OCI-LY7 (cell line): ENCODE data around the gene PHF5A. TPM values are rescaled to one million over a fixed set of nuclear protein-coding genes. Genes with fewer than 3 reads are reported as not detected.

Experiments used
- BruUV-seq: library from RNA; stranded (reverse); fragments of 400-500 nt; replicated peaks from 2 replicates; lab custom pipeline; 2021; lab: Mats Ljungman, UMichigan
- CTCF ChIA-PET: fragments of 300-600 bp; sonication (Branson Sonifier 250); formaldehyde crosslinking; loops from one replicate; lab custom pipeline; 2022; ENCODE audit warnings: antibody characterized with exemption; ENCODE audit not compliant: unreplicated experiment; lab: Charles Lee
- POLR2A ChIA-PET: fragments of 300-600 bp; sonication (Branson Sonifier 250); formaldehyde crosslinking; loops from one replicate; lab custom pipeline; 2022; ENCODE audit warnings: antibody characterized with exemption; lab: Charles Lee
- DNase-seq: peaks from one replicate; pipeline ENCODE4 v3.0.0-alpha.2; 2015; ENCODE audit warnings: low spot score
- H2AFZ ChIP-seq: fragments of 200-600 bp; sonication (generic), shearing (Covaris generic); 2 replicates; pipeline ENCODE4 v1.6.1; 2014; ENCODE audit warnings: mild to moderate bottlenecking, antibody characterized with exemption, low read length, moderate library complexity
- H3K27ac ChIP-seq: fragments of 200-600 bp; sonication (generic); 2 replicates; pipeline ENCODE4 v1.5.1; 2014; ENCODE audit warnings: mixed run types, low read depth, mild to moderate bottlenecking, moderate library complexity, low read length, inconsistent platforms; ENCODE audit not compliant: poor library complexity, severe bottlenecking
- H3K36me3 ChIP-seq: fragments of 200-600 bp; sonication (generic); 2 replicates; pipeline ENCODE4 v1.6.1; 2014; ENCODE audit warnings: mild to moderate bottlenecking, antibody characterized with exemption, low read length, moderate library complexity, mixed read lengths; ENCODE audit not compliant: insufficient read depth
- H3K4me1 ChIP-seq: fragments of 200-600 bp; sonication (generic); 2 replicates; pipeline ENCODE4 v1.5.1; 2014; ENCODE audit warnings: mild to moderate bottlenecking, low read length; ENCODE audit not compliant: insufficient read depth, poor library complexity, severe bottlenecking
- H3K4me2 ChIP-seq: fragments of 200-600 bp; sonication (generic); 2 replicates; pipeline ENCODE4 v1.6.1; 2014; ENCODE audit warnings: mild to moderate bottlenecking, low read length
- H3K4me3 ChIP-seq: fragments of 200-600 bp; sonication (generic); 2 replicates; pipeline ENCODE4 v1.5.1; 2014; ENCODE audit warnings: mild to moderate bottlenecking, low read depth, low read length; ENCODE audit not compliant: poor library complexity, severe bottlenecking
- H3K79me2 ChIP-seq: fragments of 200-600 bp; sonication (generic); 2 replicates; pipeline ENCODE4 v1.6.1; 2016; ENCODE audit warnings: low read depth, mild to moderate bottlenecking, low read length, moderate library complexity, mixed read lengths; ENCODE audit not compliant: insufficient read depth
- H3K9me2 ChIP-seq: fragments of 200-600 bp; sonication (generic); 2 replicates; pipeline ENCODE4 v1.6.1; 2016; ENCODE audit warnings: mild to moderate bottlenecking, low read length, mixed read lengths; ENCODE audit not compliant: insufficient read depth
- H3K9me3 ChIP-seq: fragments of 200-600 bp; sonication (generic); 2 replicates; pipeline ENCODE4 v1.6.1; 2014; ENCODE audit warnings: mild to moderate bottlenecking, mixed run types, low read length, mixed read lengths
- H4K20me1 ChIP-seq: fragments of 200-600 bp; sonication (generic); 2 replicates; pipeline ENCODE4 v1.6.1; 2014; ENCODE audit warnings: mild to moderate bottlenecking, antibody characterized with exemption, low read length, moderate library complexity, mixed read lengths; ENCODE audit not compliant: insufficient read depth
- EZH2phosphoT487 ChIP-seq: fragments of 200-600 bp; sonication (generic); IDR thresholded peaks from 2 replicates; pipeline ENCODE4 v1.6.1; 2018; ENCODE audit warnings: low read depth, borderline replicate concordance, mild to moderate bottlenecking, mixed run types, antibody characterized with exemption, low read length, moderate library complexity, mixed read lengths
- intact Hi-C: fragments of 100-400 bp; cut with micrococcal nuclease; formaldehyde crosslinking; loops from one replicate; pipeline ENCODE4 v1.10.0; 2022; ENCODE audit not compliant: unreplicated experiment
- total RNA-seq, 2 experiments: library from RNA; depleted of rRNA in 1 of 2; stranded (reverse); fragments of >200 nt in 1 of 2; shearing (Covaris generic) in 1 of 2; gene quantifications; 2 replicates each; pipeline ENCODE4 v1.2.3, GENCODE V29; 2014 to 2022
- TF ChIP-seq, protein P1 (sequence below): fragments of 200-600 bp; sonication (generic); conservative IDR thresholded peaks from 2 replicates; pipeline ENCODE4 v1.5.1; 2014; ENCODE audit warnings: mild to moderate bottlenecking, antibody characterized with exemption, low read length, moderate library complexity, mixed read lengths

The PHF5A gene
- total RNA-seq, 2 experiments from 2014 or later, result 60.9 to 87.9 TPM

DNA sequence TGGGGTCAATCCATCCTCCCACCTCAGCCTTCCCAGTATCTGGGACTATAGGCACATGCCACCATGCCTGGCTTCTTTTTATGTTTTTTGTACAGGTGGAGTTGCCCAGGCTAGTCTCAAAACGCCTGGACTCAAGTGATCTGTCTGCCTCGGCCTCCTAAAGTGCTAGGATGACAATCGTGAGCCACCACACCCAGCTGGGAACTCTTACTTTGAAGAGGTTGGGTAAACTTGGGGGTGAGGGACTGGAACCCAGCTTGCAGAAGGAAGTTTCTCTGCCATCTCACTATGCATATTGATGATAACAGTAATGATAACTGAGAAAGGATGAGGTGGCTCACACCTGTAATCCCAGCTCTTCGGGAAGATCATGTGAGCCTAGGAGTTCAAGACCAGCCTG lies 36.3 kb upstream of the PHF5A start:
- Histone ChIP-seq H3K9me3 (no peaks in the 10 kb centered on the region), H3K27ac (no peak overlapping the region), H3K9me2 (no peaks in the 10 kb centered on the region), H3K4me3 (no peak overlapping the region), H2AFZ (no peak overlapping the region), H3K4me2 (no peak overlapping the region), H3K4me1 (no peaks in the 10 kb centered on the region), H3K79me2 (no peaks in the 10 kb centered on the region; the same call in 1 of the 2 replicates), H4K20me1 (no peaks in the 10 kb centered on the region), H3K36me3 (peaks cover 80% of the 10 kb centered on the region)
- TF ChIP-seq, protein P1, sequence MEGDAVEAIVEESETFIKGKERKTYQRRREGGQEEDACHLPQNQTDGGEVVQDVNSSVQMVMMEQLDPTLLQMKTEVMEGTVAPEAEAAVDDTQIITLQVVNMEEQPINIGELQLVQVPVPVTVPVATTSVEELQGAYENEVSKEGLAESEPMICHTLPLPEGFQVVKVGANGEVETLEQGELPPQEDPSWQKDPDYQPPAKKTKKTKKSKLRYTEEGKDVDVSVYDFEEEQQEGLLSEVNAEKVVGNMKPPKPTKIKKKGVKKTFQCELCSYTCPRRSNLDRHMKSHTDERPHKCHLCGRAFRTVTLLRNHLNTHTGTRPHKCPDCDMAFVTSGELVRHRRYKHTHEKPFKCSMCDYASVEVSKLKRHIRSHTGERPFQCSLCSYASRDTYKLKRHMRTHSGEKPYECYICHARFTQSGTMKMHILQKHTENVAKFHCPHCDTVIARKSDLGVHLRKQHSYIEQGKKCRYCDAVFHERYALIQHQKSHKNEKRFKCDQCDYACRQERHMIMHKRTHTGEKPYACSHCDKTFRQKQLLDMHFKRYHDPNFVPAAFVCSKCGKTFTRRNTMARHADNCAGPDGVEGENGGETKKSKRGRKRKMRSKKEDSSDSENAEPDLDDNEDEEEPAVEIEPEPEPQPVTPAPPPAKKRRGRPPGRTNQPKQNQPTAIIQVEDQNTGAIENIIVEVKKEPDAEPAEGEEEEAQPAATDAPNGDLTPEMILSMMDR, result no peak
- TF ChIP-seq EZH2phosphoT487, result no peak
- no peak for DNase-seq
- intact Hi-C loops, result no loop called here
- POLR2A ChIA-PET, result interaction anchor here (1.1 kb wide), 1 partner anchor 127 kb away, joined by 4 read pairs; no protein-coding TSS in a partner anchor
- CTCF ChIA-PET, result no interaction called here
- no TSS peak for BruUV-seq

DNA sequence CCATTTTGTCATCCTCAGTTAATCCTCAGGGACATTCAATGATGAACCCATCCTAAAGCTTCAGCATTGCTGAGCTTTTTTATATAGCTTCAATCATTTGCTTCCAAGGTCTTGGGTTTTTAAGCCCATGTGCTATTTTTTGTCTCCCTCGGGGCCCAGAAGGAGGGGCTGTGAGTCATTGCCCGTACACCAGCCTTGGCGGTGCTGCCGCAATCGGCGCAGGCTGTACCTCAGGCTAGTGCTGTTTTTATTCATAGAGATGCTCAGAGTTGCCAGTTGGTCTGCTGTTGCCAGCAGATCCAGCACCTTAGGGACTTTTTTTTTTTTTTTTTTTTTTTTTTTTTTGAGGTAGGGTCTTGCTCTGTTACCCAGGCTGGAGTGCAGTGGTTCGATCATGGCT lies 35.9 kb upstream of the PHF5A start:
- no peak overlapping the region for H2AFZ ChIP-seq
- H3K36me3 ChIP-seq, result peaks cover 84% of the 10 kb centered on the region
- no peak overlapping the region for H3K4me3 ChIP-seq
- H3K27ac ChIP-seq, result no peak overlapping the region
- no peaks in the 10 kb centered on the region for H4K20me1 ChIP-seq
- intact Hi-C loops, result no loop called here
- H3K4me1 ChIP-seq, result no peaks in the 10 kb centered on the region
- DNase-seq, result no peak
- no peak overlapping the region for H3K4me2 ChIP-seq
- H3K79me2 ChIP-seq, result no peaks in the 10 kb centered on the region; the same call in 1 of the 2 replicates
- TF ChIP-seq, protein P1, result no peak
- no peak for TF ChIP-seq EZH2phosphoT487
- ChIA-PET CTCF (no interaction called here), POLR2A (no interaction called here)
- no TSS peak for BruUV-seq
- no peaks in the 10 kb centered on the region for H3K9me3 ChIP-seq
- no peaks in the 10 kb centered on the region for H3K9me2 ChIP-seq

DNA sequence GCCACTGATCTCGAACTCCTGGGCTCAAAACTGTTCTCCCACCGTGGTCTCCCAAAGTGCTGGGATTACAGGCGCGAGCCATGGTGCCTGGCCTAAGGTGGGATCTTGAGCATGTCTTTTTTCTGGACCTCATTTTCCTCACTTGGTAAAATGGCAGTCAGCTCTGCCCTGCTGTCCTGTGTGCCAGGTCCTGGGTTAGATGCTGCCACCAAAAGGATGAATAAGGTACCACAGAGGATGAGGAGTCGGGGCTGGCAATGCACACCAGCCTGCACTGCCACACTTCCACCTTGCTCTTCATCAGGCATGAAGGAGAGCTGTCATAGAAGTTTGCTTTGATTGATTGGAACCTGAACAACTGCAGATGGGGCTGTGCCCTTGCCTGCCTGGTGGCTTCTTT lies 32.7 kb upstream of the PHF5A start:
- Histone ChIP-seq H3K4me1 (no peaks in the 10 kb centered on the region), H3K79me2 (peaks cover 11% of the 10 kb centered on the region; the same call in 1 of the 2 replicates), H3K27ac (no peak overlapping the region), H2AFZ (no peak overlapping the region), H3K9me2 (no peaks in the 10 kb centered on the region), H4K20me1 (no peaks in the 10 kb centered on the region), H3K9me3 (no peaks in the 10 kb centered on the region), H3K4me3 (no peak overlapping the region), H3K4me2 (no peak overlapping the region), H3K36me3 (peaks cover 75% of the 10 kb centered on the region)
- DNase-seq, result peak; percentile 51
- intact Hi-C loops, result loop anchor here (1.0 kb wide), 1 partner anchor 98 kb away; no protein-coding TSS in a partner anchor
- no TSS peak for BruUV-seq
- TF ChIP-seq, protein P1, result peak; percentile 70
- TF ChIP-seq EZH2phosphoT487, result no peak
- ChIA-PET POLR2A (no interaction called here), CTCF (interaction anchor here (1.0 kb wide), 1 partner anchor 27 kb away, joined by 4 read pairs; no protein-coding TSS in a partner anchor)
